CD4-positive, alpha-beta T cell treated with Interleukin-4 for 4 hours (primary cell): Measurements from ENCODE around the gene MRPL50.
"Not testable (repeated sequence)": the region's sequence is repeated elsewhere in the genome, so short reads cannot be mapped to it uniquely, and the experiment has no call there.

Source experiments
- DNase-seq: peaks from one replicate; pipeline ENCODE4 v3.0.0-alpha.2; 2020

The MRPL50 gene

GRCh38 chr9:101417389-101417788 lies 19.0 kb upstream of the MRPL50 start:
- no peak for DNase-seq

GRCh38 chr9:101415578-101415977 lies 17.2 kb upstream of the MRPL50 start:
- no peak for DNase-seq

GRCh38 chr9:101414839-101415238 lies 16.4 kb upstream of the MRPL50 start:
- no peak for DNase-seq

GRCh38 chr9:101409079-101409477 lies 10.7 kb upstream of the MRPL50 start:
- no peak for DNase-seq

GRCh38 chr9:101408374-101409078 lies 10.1 kb upstream of the MRPL50 start:
- DNase-seq, result no peak

GRCh38 chr9:101403516-101404285 lies 5.3 kb upstream of the MRPL50 start:
- DNase-seq, result no peak

GRCh38 chr9:101400120-101400519 lies 1.7 kb upstream of the MRPL50 start:
- DNase-seq, result no peak

GRCh38 chr9:101399643-101399970 lies 1.2 kb upstream of the MRPL50 start:
- no peak for DNase-seq

- no peak for DNase-seq
Observed at GRCh38 chr9:101398930-101399642, 668 bp upstream of the MRPL50 start.

GRCh38 chr9:101397746-101398067 lies 711 bp downstream of the MRPL50 start:
- no peak for DNase-seq

GRCh38 chr9:101394687-101395086 lies 3.7 kb downstream of the MRPL50 start:
- no peak for DNase-seq

- DNase-seq, result no peak
Observed at GRCh38 chr9:101393135-101393534, 5.3 kb downstream of the MRPL50 start.

GRCh38 chr9:101388507-101388993 lies 9.9 kb downstream of the MRPL50 start:
- DNase-seq, result no peak

GRCh38 chr9:101387871-101388506 lies 10.4 kb downstream of the MRPL50 start:
- DNase-seq, result peak; percentile 47

GRCh38 chr9:101384873-101385536 lies 13.4 kb downstream of the MRPL50 start, which contains the start of gene BAAT:
BAAT (minus strand) TSS chr9:101385006; CDS start chr9:101371404, 13,602 bp downstream.
- not testable (repeated sequence) for DNase-seq

- no peak for DNase-seq
Observed at GRCh38 chr9:101383361-101383760, 15.1 kb downstream of the MRPL50 start.

- DNase-seq, result no peak
Observed at GRCh38 chr9:101381833-101382342, 16.5 kb downstream of the MRPL50 start.

GRCh38 chr9:101381118-101381517 lies 17.3 kb downstream of the MRPL50 start:
- no peak for DNase-seq

GRCh38 chr9:101380295-101380694 lies 18.1 kb downstream of the MRPL50 start:
- DNase-seq, result no peak

GRCh38 chr9:101376111-101376848 lies 22.1 kb downstream of the MRPL50 start:
- no peak for DNase-seq

GRCh38 chr9:101375546-101375945 lies 22.9 kb downstream of the MRPL50 start:
- no peak for DNase-seq
